ENCODE measurements around the gene TIE1. TPM values are rescaled to one million over a fixed set of nuclear protein-coding genes. Genes with fewer than 3 reads are reported as not detected.
A peak's percentile ranks its signal among the peaks of the same experiment; 100 is the strongest.

TIE1 gene
- total RNA-seq, 6 donors from 2014 or later: 23.9 to 170 (median 51.4) TPM

DNA sequence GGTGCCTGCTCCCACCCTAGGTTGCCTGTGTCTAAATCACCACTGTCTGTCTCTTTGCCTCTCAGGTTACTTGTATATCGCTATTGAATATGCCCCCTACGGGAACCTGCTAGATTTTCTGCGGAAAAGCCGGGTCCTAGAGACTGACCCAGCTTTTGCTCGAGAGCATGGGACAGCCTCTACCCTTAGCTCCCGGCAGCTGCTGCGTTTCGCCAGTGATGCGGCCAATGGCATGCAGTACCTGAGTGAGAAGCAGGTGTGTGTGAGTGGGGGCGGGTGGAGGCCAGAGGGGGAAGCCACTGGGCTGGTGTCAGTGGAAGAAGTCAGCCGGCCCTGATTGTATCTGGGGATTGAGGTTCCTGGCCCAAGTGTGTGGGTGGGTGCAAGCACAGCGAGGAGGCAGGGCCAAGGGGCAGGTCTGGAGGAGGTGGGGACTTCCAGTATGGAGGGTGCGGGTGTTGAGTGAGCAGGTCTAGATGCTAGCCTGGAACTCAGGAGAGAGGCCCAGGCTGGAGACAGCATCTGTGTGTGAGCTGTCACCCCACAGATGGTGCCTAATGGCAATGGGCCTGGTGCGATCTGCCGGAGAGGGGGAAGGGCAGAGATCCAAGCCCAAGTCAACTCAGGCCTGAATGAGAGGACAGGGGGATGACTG, 17.2 kb downstream of the TIE1 start:
- Histone ChIP-seq H3K4me3 (no peak overlapping the region), H3K36me3 (peaks cover 0 to 55% (median 22%) of the 10 kb centered on the region in 4 donors), H3K27ac (no peak overlapping the region), H3K27me3 (no peaks in the 10 kb centered on the region), H3K9me3 (no peaks in the 10 kb centered on the region), H3K4me1 (no peaks in the 10 kb centered on the region)
- ATAC-seq (ENCODE audit: low FRiP score in 2 of 2) (peak in 1 of 2 donors; percentile 17), DNase-seq (no peak)
- WGBS, 2 donors: 88% methylated on average over 15 of the region's 15 CpGs
- no peak for TF ChIP-seq EP300 (IDR thresholded peaks at IDR 0.05)
- TF ChIP-seq, protein P1, sequence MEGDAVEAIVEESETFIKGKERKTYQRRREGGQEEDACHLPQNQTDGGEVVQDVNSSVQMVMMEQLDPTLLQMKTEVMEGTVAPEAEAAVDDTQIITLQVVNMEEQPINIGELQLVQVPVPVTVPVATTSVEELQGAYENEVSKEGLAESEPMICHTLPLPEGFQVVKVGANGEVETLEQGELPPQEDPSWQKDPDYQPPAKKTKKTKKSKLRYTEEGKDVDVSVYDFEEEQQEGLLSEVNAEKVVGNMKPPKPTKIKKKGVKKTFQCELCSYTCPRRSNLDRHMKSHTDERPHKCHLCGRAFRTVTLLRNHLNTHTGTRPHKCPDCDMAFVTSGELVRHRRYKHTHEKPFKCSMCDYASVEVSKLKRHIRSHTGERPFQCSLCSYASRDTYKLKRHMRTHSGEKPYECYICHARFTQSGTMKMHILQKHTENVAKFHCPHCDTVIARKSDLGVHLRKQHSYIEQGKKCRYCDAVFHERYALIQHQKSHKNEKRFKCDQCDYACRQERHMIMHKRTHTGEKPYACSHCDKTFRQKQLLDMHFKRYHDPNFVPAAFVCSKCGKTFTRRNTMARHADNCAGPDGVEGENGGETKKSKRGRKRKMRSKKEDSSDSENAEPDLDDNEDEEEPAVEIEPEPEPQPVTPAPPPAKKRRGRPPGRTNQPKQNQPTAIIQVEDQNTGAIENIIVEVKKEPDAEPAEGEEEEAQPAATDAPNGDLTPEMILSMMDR (IDR thresholded peaks at IDR 0.05): no peak
- no peak for TF ChIP-seq POLR2AphosphoS5 (IDR thresholded peaks at IDR 0.05)
- no peak for TF ChIP-seq POLR2A (IDR thresholded peaks at IDR 0.05)

GRCh38 chr1:43318831-43319230, 18.0 kb downstream of the TIE1 start:
- TF ChIP-seq, protein P1 (IDR thresholded peaks at IDR 0.05): no peak
- TF ChIP-seq POLR2A (IDR thresholded peaks at IDR 0.05): no peak
- TF ChIP-seq POLR2AphosphoS5 (IDR thresholded peaks at IDR 0.05): no peak
- TF ChIP-seq EP300 (IDR thresholded peaks at IDR 0.05): no peak
- peaks cover 0 to 52% (median 18%) of the 10 kb centered on the region in 4 donors for H3K36me3 ChIP-seq
- DNase-seq: no peak
- WGBS, 2 donors: 79 to 80% methylated on average over 4 of the region's 4 CpGs
- H3K4me3 ChIP-seq: no peak overlapping the region
- no peak overlapping the region for H3K27ac ChIP-seq
- H3K4me1 ChIP-seq: no peaks in the 10 kb centered on the region
- no peaks in the 10 kb centered on the region for H3K9me3 ChIP-seq
- ATAC-seq (ENCODE audit: low FRiP score in 2 of 2): no peak
- H3K27me3 ChIP-seq: no peaks in the 10 kb centered on the region

- 89 to 100% methylated on average over 5 of the region's 5 CpGs for WGBS, 2 donors
- DNase-seq: no peak
- no peak overlapping the region for H3K27ac ChIP-seq
- H3K4me1 ChIP-seq: no peaks in the 10 kb centered on the region
- ATAC-seq (ENCODE audit: low FRiP score in 2 of 2): no peak
- TF ChIP-seq POLR2AphosphoS5 (IDR thresholded peaks at IDR 0.05) (no peak), EP300 (IDR thresholded peaks at IDR 0.05) (no peak), POLR2A (IDR thresholded peaks at IDR 0.05) (no peak)
- TF ChIP-seq, protein P1 (IDR thresholded peaks at IDR 0.05): no peak
- H3K4me3 ChIP-seq: no peak overlapping the region
- H3K36me3 ChIP-seq: peaks cover 0 to 55% (median 18%) of the 10 kb centered on the region in 4 donors
- H3K9me3 ChIP-seq: no peaks in the 10 kb centered on the region
- no peaks in the 10 kb centered on the region for H3K27me3 ChIP-seq
Observed at GRCh38 chr1:43319288-43319687, 18.5 kb downstream of the TIE1 start.

DNA sequence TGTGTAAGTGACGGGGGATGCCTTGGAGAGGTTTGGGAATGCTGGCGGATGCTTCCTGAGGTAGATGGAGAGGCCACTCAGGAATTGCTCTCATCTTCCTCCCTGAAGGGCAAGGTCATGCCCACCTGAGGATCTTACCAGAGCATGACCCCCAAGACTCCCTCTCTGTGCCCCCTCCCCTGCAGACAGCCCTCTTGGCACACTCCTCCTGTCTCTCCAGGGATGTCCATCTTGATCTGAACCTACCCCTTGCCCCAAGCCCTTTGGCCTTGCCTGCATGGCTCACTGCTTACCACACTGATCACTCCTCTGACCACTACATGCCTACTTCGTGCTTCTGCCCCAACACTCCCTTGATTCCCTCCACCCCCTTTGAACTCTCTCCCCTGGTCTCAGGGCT, 19.0 kb downstream of the TIE1 start:
- no peak for DNase-seq
- Histone ChIP-seq H3K4me1 (no peaks in the 10 kb centered on the region), H3K27me3 (no peaks in the 10 kb centered on the region), H3K36me3 (peaks cover 0 to 54% (median 18%) of the 10 kb centered on the region in 4 donors), H3K27ac (no peak overlapping the region), H3K4me3 (no peak overlapping the region), H3K9me3 (no peaks in the 10 kb centered on the region)
- 86 to 93% methylated on average over 2 of the region's 3 CpGs for WGBS, 2 donors
- TF ChIP-seq POLR2AphosphoS5 (IDR thresholded peaks at IDR 0.05): no peak
- TF ChIP-seq, protein P1 (IDR thresholded peaks at IDR 0.05): no peak
- no peak for TF ChIP-seq EP300 (IDR thresholded peaks at IDR 0.05)
- no peak for TF ChIP-seq POLR2A (IDR thresholded peaks at IDR 0.05)
- ATAC-seq (ENCODE audit: low FRiP score in 2 of 2): no peak

All from upper lobe of left lung (tissue), 6 donors.